Measurements from ENCODE around the gene AIFM3. TPM values are rescaled to one million over a fixed set of nuclear protein-coding genes. Genes with fewer than 3 reads are reported as not detected.
"Not testable (repeated sequence)": the region's sequence is repeated elsewhere in the genome, so short reads cannot be mapped to it uniquely, and the experiment has no call there.

AIFM3 gene
- total RNA-seq, result under 1 TPM in 1 of 2 experiments, not detected in 1; 0.21 TPM

GRCh38 chr22:20966883-20967696, at the start of gene AIFM3:
Gene AIFM3, plus strand, starts transcription at chr22:20967255. Its CDS starts 690 bp downstream, at chr22:20967945.
- H3K36me3 Mint-ChIP-seq (ENCODE audit: low read depth), result no peaks in the 10 kb centered on the region
- peaks cover 7% of the 10 kb centered on the region for H3K27me3 Mint-ChIP-seq
- no peaks in the 10 kb centered on the region for H3K9me3 Mint-ChIP-seq (ENCODE audit: low read depth)
- peaks cover 6% of the 10 kb centered on the region for H3K4me1 Mint-ChIP-seq
- no peak within 1 kb of the TSS for H3K4me3 Mint-ChIP-seq
- intact Hi-C loops (cut with DNase I, micrococcal nuclease), result loop anchor here in 1 of 2 experiments (10.0 kb wide), 1 partner anchor 138 kb away; no protein-coding TSS in a partner anchor
- no peak within 1 kb of the TSS for H3K27ac Mint-ChIP-seq
- ATAC-seq (no peak), DNase-seq (no peak)
- ChIA-PET POLR2A (no interaction called here), CTCF (interaction anchor here (0.7 kb wide), 1 partner anchor 182 kb away, joined by 3 read pairs; no protein-coding TSS in a partner anchor)

GRCh38 chr22:20918663-20919218, 48.3 kb upstream of the AIFM3 start:
- intact Hi-C loops (cut with DNase I, micrococcal nuclease), result loop anchor here (5.0 kb wide), 5 partner anchors 39 to 411 kb away; partner anchors contain the start of genes MED15 (in 1 of the 2) and THAP7 (in 1 of the 2)
- H3K9me3 Mint-ChIP-seq (ENCODE audit: low read depth), result no peaks in the 10 kb centered on the region
- H3K4me3 Mint-ChIP-seq, result peak overlapping the region; percentile 99
- H3K27ac Mint-ChIP-seq, result peak overlapping the region; percentile 92
- ChIA-PET CTCF (interaction anchor here (0.6 kb wide), 1 partner anchor 184 kb away, joined by 3 read pairs; no protein-coding TSS in a partner anchor), POLR2A (interaction anchor here (0.7 kb wide), 1 partner anchor 67 kb away, joined by 4 read pairs; no protein-coding TSS in a partner anchor)
- no peaks in the 10 kb centered on the region for H3K27me3 Mint-ChIP-seq
- peaks cover 31% of the 10 kb centered on the region for H3K36me3 Mint-ChIP-seq (ENCODE audit: low read depth)
- peaks cover 33% of the 10 kb centered on the region for H3K4me1 Mint-ChIP-seq
- peak; percentile 24 for DNase-seq
- ATAC-seq, result no peak

DNA sequence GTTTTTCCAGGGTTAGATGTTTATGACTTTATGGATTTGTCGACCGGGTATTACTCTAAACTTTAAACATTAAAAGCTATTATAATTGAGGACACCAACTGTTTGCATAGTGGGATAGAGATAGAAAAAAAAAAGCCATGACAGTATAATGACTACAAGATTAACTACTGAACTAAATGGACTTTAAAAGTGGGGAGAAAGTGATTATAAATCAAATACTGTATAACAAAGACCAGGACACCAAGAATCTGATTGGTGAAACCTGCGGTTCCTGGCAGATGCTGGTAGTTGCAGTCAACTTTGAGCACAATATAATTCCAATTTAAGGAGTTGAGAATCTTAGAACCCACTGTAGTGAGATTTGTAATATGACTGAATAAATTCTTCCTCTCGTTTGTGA, 47.3 kb upstream of the AIFM3 start:
- Mint-ChIP-seq H3K27me3 (no peaks in the 10 kb centered on the region), H3K27ac (peak overlapping the region; percentile 53), H3K36me3 (ENCODE audit: low read depth) (peaks cover 32% of the 10 kb centered on the region), H3K4me3 (peak overlapping the region; percentile 99), H3K4me1 (peaks cover 41% of the 10 kb centered on the region), H3K9me3 (ENCODE audit: low read depth) (no peaks in the 10 kb centered on the region)
- intact Hi-C loops (cut with DNase I, micrococcal nuclease), result loop anchor here (5.0 to 10.0 kb wide), 6 partner anchors 38 to 412 kb away; partner anchors contain the start of genes MED15 (in 1 of the 2) and THAP7 (in 1 of the 2)
- DNase-seq (no peak), ATAC-seq (no peak)
- CTCF ChIA-PET, result interaction anchor here (0.7 to 1.9 kb wide), 3 partner anchors 11 to 56 kb away, joined by 3 to 4 read pairs (median 4); no protein-coding TSS in a partner anchor
- POLR2A ChIA-PET, result no interaction called here

- H3K27ac Mint-ChIP-seq, result peak overlapping the region; percentile 26
- CTCF ChIA-PET, result interaction anchor here (0.9 to 1.9 kb wide), 4 partner anchors 8 to 30 kb away, joined by 3 to 4 read pairs (median 4); no protein-coding TSS in a partner anchor
- peaks cover 52% of the 10 kb centered on the region for H3K4me1 Mint-ChIP-seq
- no peaks in the 10 kb centered on the region for H3K27me3 Mint-ChIP-seq
- intact Hi-C loops (cut with DNase I, micrococcal nuclease), result loop anchor here in 1 of 2 experiments (10.0 kb wide), 1 partner anchor 164 kb away; no protein-coding TSS in a partner anchor
- DNase-seq (no peak), ATAC-seq (no peak)
- H3K4me3 Mint-ChIP-seq, result peak overlapping the region; percentile 99
- POLR2A ChIA-PET, result interaction anchor here (1.0 to 1.1 kb wide), 2 partner anchors 9 to 81 kb away, joined by 3 to 5 read pairs; partner anchors contain the start of gene THAP7
- no peaks in the 10 kb centered on the region for H3K9me3 Mint-ChIP-seq (ENCODE audit: low read depth)
- H3K36me3 Mint-ChIP-seq (ENCODE audit: low read depth), result peaks cover 40% of the 10 kb centered on the region
Measured at GRCh38 chr22:20920881-20921203, 46.2 kb upstream of the AIFM3 start.

DNA sequence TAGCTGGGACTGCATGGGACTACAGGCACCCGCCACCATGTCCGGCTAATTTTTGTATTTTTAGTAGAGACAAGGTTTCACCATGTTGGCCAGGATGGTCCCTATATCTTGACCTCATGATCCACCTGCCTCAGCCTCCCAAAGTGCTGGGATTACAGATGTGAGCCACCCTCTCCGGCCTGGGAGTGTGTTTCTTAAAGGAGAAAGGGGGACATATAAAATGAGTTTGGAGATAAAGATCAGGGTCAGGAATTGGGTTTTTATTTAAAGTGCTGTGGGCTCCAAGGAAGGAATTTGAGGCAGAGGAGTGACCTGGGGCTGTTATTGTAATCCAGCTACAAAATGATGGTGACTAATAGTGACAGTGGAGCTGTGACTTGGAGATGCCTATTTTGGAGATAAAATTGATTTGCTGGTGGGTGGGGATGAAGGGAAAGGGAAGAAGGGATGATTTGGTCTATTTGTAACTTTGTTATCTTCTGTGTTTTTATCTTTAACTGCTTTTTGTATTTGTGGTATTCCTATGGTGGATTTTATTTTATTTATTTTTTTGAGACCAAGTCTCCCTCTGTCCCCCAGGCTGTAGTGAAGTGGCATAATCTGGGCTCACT, 44.8 kb upstream of the AIFM3 start:
- DNase-seq (no peak), ATAC-seq (no peak)
- CTCF ChIA-PET, result interaction anchor here (0.6 kb wide), 2 partner anchors 70 to 174 kb away, joined by 3 read pairs; no protein-coding TSS in a partner anchor
- H3K9me3 Mint-ChIP-seq (ENCODE audit: low read depth), result no peaks in the 10 kb centered on the region
- H3K4me1 Mint-ChIP-seq, result peaks cover 52% of the 10 kb centered on the region
- POLR2A ChIA-PET, result interaction anchor here (0.7 to 1.0 kb wide), 2 partner anchors 11 to 68 kb away, joined by 3 to 4 read pairs; no protein-coding TSS in a partner anchor
- peak overlapping the region; percentile 22 for H3K4me3 Mint-ChIP-seq
- no peaks in the 10 kb centered on the region for H3K27me3 Mint-ChIP-seq
- intact Hi-C loops (cut with DNase I, micrococcal nuclease), result loop anchor here in 1 of 2 experiments (10.0 kb wide), 1 partner anchor 163 kb away; no protein-coding TSS in a partner anchor
- peaks cover 48% of the 10 kb centered on the region for H3K36me3 Mint-ChIP-seq (ENCODE audit: low read depth)
- H3K27ac Mint-ChIP-seq, result peak overlapping the region; percentile 70

- no peak for ATAC-seq
- Mint-ChIP-seq H3K4me1 (peaks cover 54% of the 10 kb centered on the region), H3K4me3 (no peak overlapping the region), H3K27ac (peak overlapping the region; percentile 7), H3K9me3 (ENCODE audit: low read depth) (no peaks in the 10 kb centered on the region), H3K27me3 (no peaks in the 10 kb centered on the region), H3K36me3 (ENCODE audit: low read depth) (peaks cover 31% of the 10 kb centered on the region)
- DNase-seq, result no peak
- intact Hi-C loops (cut with DNase I, micrococcal nuclease), result loop anchor here in 1 of 2 experiments (10.0 kb wide), 1 partner anchor 159 kb away; no protein-coding TSS in a partner anchor
- ChIA-PET CTCF (interaction anchor here (1.0 to 1.1 kb wide), 2 partner anchors 100 to 102 kb away, joined by 3 read pairs; no protein-coding TSS in a partner anchor), POLR2A (interaction anchor here (0.6 kb wide), 1 partner anchor 687 kb away, joined by 4 read pairs; no protein-coding TSS in a partner anchor)
Measured at GRCh38 chr22:20926243-20926642, 40.8 kb upstream of the AIFM3 start.

DNA sequence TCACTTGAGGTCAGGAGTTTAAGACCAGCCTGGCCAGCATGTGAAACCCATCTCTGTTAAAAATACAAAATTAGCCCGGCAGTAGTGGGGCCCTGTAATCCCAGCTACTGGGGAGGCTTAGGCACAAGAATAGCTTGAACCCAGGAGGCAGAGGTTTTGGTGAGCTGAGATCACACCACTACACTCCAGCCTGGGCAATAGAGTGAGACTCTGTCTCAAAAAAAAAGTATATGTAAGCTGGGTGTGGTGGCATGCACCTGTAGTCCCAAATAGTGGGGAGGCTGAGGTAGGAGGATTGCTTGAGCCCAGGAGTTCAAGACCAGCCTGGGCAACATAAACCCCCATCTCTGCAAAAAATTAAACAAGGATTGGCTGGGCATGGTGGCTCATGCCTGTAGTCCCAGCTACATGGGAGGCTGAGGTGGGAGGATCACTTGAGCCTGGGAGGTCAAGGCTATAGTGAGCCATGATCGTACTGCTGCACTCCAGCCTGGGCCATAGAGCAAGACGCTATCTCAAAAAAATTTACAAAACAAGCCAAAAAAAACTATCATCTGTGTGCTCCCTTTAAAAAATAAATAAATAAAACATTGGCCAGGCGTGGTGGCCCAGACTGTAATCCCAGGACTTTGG, 39.0 kb upstream of the AIFM3 start:
- POLR2A ChIA-PET, result no interaction called here
- intact Hi-C loops (cut with DNase I, micrococcal nuclease), result loop anchor here in 1 of 2 experiments (10.0 kb wide), 1 partner anchor 157 kb away; no protein-coding TSS in a partner anchor

DNA sequence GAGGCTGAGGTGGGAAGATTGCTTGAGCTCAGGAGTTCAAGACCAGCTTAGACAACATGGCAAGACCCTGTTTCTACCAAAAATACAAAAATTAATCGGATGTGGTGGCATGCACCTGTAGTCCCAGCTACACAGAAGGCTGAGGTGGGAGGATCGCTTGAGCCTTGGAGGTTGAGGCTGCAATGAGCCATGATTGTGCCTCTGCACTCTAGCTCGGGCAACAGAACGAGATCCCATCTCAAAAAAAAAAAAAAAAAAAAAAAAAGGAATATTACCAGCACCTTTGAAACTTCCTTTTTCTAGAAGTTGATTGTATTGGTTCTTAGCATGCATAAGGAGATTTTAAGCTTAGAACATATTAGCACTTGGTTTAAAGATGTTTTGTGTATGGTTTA, 38.5 kb upstream of the AIFM3 start:
- H3K4me3 Mint-ChIP-seq, result no peak overlapping the region
- H3K36me3 Mint-ChIP-seq (ENCODE audit: low read depth), result peaks cover 29% of the 10 kb centered on the region
- DNase-seq (no peak), ATAC-seq (no peak)
- no peaks in the 10 kb centered on the region for H3K9me3 Mint-ChIP-seq (ENCODE audit: low read depth)
- CTCF ChIA-PET, result interaction anchor here (0.5 to 1.1 kb wide), 6 partner anchors 8 to 1018 kb away, joined by 3 to 5 read pairs (median 3); no protein-coding TSS in a partner anchor
- H3K27ac Mint-ChIP-seq, result no peak overlapping the region
- no peaks in the 10 kb centered on the region for H3K27me3 Mint-ChIP-seq
- peaks cover 49% of the 10 kb centered on the region for H3K4me1 Mint-ChIP-seq
- intact Hi-C loops (cut with DNase I, micrococcal nuclease), result loop anchor here in 1 of 2 experiments (10.0 kb wide), 1 partner anchor 156 kb away; no protein-coding TSS in a partner anchor
- POLR2A ChIA-PET, result no interaction called here

More for the DNA sequence above, 39.0 kb upstream of the AIFM3 start:
- Mint-ChIP-seq H3K27me3 (no peaks in the 10 kb centered on the region), H3K27ac (no peak overlapping the region), H3K9me3 (ENCODE audit: low read depth) (no peaks in the 10 kb centered on the region), H3K4me1 (peaks cover 48% of the 10 kb centered on the region), H3K36me3 (ENCODE audit: low read depth) (peaks cover 29% of the 10 kb centered on the region), H3K4me3 (no peak overlapping the region)
- ATAC-seq, result no peak
- no peak for DNase-seq
- CTCF ChIA-PET, result interaction anchor here (0.8 kb wide), 1 partner anchor 18 kb away, joined by 3 read pairs; no protein-coding TSS in a partner anchor

DNA sequence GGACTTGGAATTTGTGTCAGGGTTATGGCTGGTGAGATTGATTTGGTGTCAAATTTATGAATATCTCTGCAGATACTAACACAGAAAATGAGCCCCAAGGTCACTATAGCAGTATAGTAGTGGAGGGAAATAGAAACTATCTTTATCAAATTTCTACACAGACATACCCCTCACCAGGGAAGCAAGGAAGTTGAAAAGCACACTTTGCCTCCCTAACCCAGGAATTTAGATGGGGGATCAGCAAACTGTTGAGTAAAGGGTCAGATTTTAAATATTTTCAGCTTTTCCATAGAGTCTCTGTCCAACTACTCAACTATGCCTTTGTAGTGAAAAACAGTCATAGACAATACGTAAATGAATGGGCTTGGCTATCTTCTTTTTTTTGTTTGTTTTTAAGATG, 37.1 kb upstream of the AIFM3 start:
- peaks cover 38% of the 10 kb centered on the region for H3K36me3 Mint-ChIP-seq (ENCODE audit: low read depth)
- intact Hi-C loops (cut with DNase I, micrococcal nuclease), result no loop called here
- CTCF ChIA-PET, result interaction anchor here (1.1 kb wide), 1 partner anchor 9 kb away, joined by 3 read pairs; no protein-coding TSS in a partner anchor

GRCh38 chr22:20930435-20930834, 36.6 kb upstream of the AIFM3 start:
- H3K36me3 Mint-ChIP-seq (ENCODE audit: low read depth), result peaks cover 39% of the 10 kb centered on the region
- ATAC-seq, POLR2A ChIA-PET: not testable (repeated sequence)

More for the DNA sequence above, 37.1 kb upstream of the AIFM3 start:
- no peaks in the 10 kb centered on the region for H3K27me3 Mint-ChIP-seq
- no peak overlapping the region for H3K27ac Mint-ChIP-seq
- DNase-seq (no peak), ATAC-seq (no peak)
- H3K9me3 Mint-ChIP-seq (ENCODE audit: low read depth), result no peaks in the 10 kb centered on the region
- peaks cover 48% of the 10 kb centered on the region for H3K4me1 Mint-ChIP-seq
- no peak overlapping the region for H3K4me3 Mint-ChIP-seq
- POLR2A ChIA-PET, result no interaction called here

More at GRCh38 chr22:20930435-20930834, 36.6 kb upstream of the AIFM3 start:
- H3K9me3 Mint-ChIP-seq (ENCODE audit: low read depth); intact Hi-C loops (cut with DNase I, micrococcal nuclease); H3K4me3 Mint-ChIP-seq; H3K27me3 Mint-ChIP-seq; H3K27ac Mint-ChIP-seq; DNase-seq: not testable (repeated sequence)
- CTCF ChIA-PET, result interaction anchor here (1.2 kb wide), 1 partner anchor 10 kb away, joined by 4 read pairs; no protein-coding TSS in a partner anchor
- peaks cover 49% of the 10 kb centered on the region for H3K4me1 Mint-ChIP-seq
